NCI-H128 (cell line): ENCODE data around the gene LUC7L2.
"Not testable (repeated sequence)": the region's sequence is repeated elsewhere in the genome, so short reads cannot be mapped to it uniquely, and the experiment has no call there.

Experiments
- DNase-seq: peaks from one replicate; lab custom pipeline; 2025; ENCODE audit not compliant: unreplicated experiment; lab: John Stamatoyannopoulos, UW

Gene LUC7L2

DNA sequence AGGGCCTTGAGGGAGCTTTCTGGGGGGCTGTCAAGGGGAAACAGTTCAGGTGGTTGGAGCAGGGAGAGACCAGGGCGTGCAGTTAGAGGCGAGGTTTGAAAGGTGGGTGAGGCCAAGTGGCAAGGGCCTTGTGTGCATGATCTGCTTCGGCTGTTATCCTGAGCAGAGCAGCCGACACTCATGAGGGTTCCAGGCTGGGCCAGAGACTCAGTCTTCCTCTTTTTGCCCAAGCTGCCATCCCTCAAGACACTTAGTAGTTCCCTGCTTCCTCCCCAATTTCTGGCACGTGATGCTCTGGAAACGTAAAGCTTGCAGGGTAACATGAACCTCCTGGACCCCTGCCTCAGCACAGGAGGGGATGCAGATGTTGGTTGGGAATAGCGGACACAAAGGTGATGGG lies 79.7 kb downstream of the LUC7L2 start:
- no peak for DNase-seq

GRCh38 chr7:139441961-139442360 lies 82.3 kb downstream of the LUC7L2 start:
- no peak for DNase-seq

DNA sequence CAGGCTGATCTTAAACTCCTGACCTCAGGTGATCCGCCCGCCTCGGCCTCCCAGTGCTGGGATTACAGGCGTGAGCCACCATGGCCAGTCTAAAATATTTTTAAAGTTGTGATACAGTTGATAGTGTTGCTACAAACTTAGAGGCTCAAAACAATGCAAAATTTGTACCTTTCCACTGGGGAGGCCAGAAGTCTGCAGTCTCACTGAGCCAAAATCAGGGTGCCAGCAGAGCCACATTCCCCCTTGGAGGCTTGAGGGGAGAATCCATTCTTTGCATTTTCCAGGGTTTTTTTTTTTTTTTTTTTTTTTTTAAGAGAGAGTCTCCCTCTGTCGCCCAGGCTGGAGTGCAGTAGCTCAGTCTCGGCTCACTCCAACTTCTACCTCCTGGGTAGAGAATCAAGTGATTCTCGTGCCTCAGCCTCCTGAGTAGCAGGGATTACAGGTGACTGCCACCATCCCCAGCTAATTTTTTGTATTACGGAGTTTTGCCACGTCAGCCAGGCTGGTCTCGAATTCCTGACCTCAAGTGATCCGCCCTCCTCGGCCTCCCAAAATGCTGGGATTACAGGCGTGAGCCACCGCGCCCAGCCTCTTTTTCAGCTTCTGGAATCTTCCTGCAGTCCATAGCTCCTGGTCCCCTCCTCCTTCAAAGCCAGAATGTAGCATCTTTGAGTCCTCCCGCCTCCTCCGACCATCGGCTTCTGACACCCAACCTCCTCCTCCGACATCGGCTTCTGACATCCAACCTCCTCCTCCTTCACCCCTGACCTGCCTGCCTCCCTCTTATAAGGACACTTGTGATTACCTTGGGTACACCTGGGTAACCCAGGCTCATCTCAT lies 86.6 kb downstream of the LUC7L2 start:
- no peak for DNase-seq

DNA sequence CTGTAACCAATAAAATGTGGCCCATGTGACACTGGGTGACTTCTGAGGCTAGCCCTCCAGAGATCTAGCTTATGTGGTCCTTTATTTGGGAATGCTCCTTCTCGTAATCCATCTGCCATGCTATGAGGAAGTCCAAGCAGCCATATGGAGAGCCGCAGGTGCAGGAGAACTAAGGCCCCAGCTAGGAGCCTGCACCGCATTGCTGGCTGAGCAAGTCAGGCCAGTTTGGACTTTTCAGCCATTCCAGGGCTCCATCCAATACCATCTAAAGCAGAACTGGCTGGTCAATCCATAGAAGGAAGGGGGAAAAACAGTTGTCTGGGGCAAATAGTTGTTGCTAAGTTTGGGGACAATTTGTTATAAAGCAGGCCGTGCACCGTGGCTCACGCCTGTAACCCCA lies 91.2 kb downstream of the LUC7L2 start:
- DNase-seq: no peak

DNA sequence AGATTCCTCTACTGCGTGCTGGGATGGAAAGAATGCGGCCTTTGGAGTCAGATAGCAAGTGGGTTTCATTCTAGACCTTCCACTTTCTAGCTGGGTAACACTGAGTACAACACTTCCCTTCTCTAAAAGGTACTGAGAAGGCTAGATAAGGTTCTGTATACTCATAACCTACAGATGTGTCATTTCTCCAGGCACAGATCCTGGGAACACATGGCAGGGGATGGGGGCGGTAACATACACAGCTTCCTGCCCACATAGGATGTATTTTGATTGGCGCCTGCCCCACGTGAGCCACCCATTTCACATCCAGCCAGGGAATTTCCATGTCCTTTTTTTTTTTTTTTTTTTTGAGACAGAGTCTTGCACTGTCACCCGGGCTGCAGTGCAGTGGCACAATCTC lies 91.9 kb downstream of the LUC7L2 start:
- no peak for DNase-seq

GRCh38 chr7:139452958-139453672 lies 93.4 kb downstream of the LUC7L2 start:
- no peak for DNase-seq

GRCh38 chr7:139453673-139454321 lies 94.1 kb downstream of the LUC7L2 start:
- no peak for DNase-seq

DNA sequence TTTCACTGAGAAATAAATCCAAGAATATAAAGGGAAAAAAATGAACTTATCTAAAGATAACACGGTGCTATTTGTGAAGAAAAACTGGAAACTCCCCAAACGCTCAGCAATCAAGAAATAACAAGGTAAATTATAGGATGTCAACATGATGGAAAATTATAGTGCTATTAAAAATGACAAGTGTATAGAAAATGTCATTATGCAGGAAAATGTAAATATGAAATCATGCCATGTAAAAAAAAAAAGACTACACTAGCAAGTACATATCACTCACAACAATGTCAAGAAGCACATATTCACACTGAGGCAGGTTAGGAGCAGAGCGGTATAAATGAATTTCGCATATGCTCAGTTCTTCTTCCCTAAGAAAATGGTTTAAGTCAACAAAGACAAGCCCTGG lies 96.1 kb downstream of the LUC7L2 start:
- no peak for DNase-seq

DNA sequence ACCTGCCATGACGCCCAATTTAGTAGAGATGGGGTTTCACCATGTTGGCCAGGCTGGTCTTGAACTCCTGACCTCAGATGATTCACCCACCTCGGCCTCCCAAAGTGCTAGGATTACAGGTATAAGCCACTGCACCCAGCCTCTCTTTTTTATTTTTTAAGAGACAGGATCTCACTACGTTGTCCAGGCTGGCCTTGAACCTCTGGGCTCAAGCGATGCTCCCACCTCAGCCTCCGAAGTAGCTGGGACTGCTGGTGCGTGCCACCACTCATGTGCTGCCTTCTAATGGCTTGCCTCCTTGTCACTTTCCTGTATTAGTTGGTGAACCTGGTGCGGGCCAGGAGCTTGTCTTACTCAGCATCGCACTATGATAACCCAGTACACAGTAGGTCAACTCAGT lies 96.8 kb downstream of the LUC7L2 start:
- no peak for DNase-seq

GRCh38 chr7:139457153-139457946 lies 97.7 kb downstream of the LUC7L2 start:
- no peak for DNase-seq

DNA sequence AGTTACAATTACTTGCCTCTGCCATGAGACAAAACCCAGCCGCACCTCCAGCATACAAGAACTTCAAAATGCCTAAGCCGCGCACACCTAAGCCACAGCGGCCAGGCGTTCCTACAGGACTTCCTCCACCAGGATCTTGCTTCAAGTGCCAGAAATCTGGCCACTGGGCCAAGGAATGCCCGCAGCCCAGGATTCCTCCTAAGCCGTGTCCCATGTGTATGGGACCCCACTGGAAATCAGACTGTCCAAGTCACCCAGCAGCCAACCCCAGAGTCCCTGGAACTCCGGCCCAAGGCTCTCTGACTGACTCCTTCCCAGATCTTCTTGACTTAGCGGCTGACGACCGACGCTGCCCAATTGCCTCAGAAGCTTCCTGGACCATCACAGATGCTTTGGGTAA lies 103.7 kb downstream of the LUC7L2 start:
- DNase-seq: not testable (repeated sequence)

DNA sequence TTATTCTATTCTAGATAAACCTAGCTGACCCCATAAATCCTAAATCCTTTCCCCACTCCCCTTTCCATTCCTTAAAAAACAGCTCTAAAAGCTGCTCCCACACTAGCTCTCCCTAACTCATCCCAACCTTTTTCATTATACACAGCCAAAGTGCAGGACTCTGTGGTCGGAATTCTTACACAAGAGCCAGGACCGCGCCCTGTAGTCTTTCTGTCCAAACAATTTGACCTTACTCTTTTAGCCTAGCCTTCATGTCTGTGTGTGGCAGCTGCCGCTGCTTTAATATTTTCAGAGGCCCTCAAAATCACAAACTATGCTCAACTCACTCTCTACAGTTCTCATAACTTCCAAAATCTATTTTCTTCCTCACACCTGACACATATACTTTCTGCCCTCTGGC lies 104.8 kb downstream of the LUC7L2 start:
- not testable (repeated sequence) for DNase-seq

DNA sequence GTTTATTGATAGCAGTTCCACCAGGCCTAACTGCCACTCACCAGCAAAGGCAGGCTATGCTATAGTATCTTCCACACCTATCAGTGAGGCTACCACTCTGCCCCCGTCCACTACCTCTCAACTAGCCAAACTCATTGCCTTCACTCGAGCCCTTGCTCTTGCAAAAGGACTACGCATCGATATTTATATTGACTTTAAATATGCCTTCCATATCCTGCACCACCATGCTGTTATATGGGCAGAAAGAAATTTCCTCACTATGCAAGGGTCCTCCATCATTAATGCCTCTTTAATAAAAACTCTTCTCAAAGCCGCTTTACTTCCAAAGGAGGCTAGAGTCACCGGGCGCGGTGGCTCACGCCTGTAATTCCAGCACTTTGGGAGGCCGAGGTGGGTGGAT lies 105.4 kb downstream of the LUC7L2 start:
- DNase-seq: not testable (repeated sequence)

- DNase-seq: not testable (repeated sequence)
These were observed 108.0 kb downstream of the LUC7L2 start for GRCh38 chr7:139467729-139468128.

- DNase-seq: not testable (repeated sequence)
These were observed 108.6 kb downstream of the LUC7L2 start for GRCh38 chr7:139468281-139468680.

- DNase-seq: no peak
These were observed 112.2 kb downstream of the LUC7L2 start for GRCh38 chr7:139471740-139472353.
